GM12878 (cell line): ENCODE results near the gene FGD3. TPM values are rescaled to one million over a fixed set of nuclear protein-coding genes. Genes with fewer than 3 reads are reported as not detected.

ENCODE experiments used
- ATAC-seq: fragments of 200-7000 bp; cut with Tn5 transposase; 3 replicates; pipeline ENCODE4 v1.9.1; 2020; ENCODE audit warnings: mild to moderate bottlenecking, moderate library complexity
- BruUV-seq: library from RNA; stranded (reverse); fragments of 400-500 nt; replicated peaks from 2 replicates; lab custom pipeline; 2021; lab: Mats Ljungman, UMichigan
- CTCF ChIA-PET: fragments of 300-600 bp; sonication (Branson Sonifier 250); formaldehyde crosslinking; extraction: SDS; loops from one replicate; lab custom pipeline; 2021; ENCODE audit warnings: inconsistent platforms; lab: Yijun Ruan, JAX
- POLR2A ChIA-PET: fragments of 350-600 bp; formaldehyde crosslinking; extraction: SDS; loops from one replicate; lab custom pipeline; 2021; ENCODE audit warnings: inconsistent platforms; lab: Charles Lee
- RAD21 ChIA-PET: fragments of 300-600 bp; sonication (Branson Sonifier 250); formaldehyde crosslinking; loops from one replicate; lab custom pipeline; 2023; ENCODE audit warnings: antibody characterized with exemption; ENCODE audit not compliant: unreplicated experiment; lab: Charles Lee
- SMC1A ChIA-PET: fragments of 300-600 bp; sonication (Branson Sonifier 250); formaldehyde crosslinking; loops from one replicate; lab custom pipeline; 2023; ENCODE audit not compliant: unreplicated experiment, uncharacterized antibody; lab: Charles Lee
- DNase-seq: peaks from one replicate; pipeline ENCODE4 v3.0.0-alpha.2; 2011; ENCODE audit warnings: low read depth, low spot score
- FAIRE-seq: peaks from 3 replicates; lab custom pipeline; 2011; peaks lifted over from hg19 to GRCh38; lab: Jason Lieb, UNC
- H2AFZ ChIP-seq: 2 replicates; pipeline ENCODE4 v1.6.0; 2011; ENCODE audit warnings: low read depth, low read length, control low read depth; ENCODE audit not compliant: control insufficient read depth
- H3K27ac ChIP-seq: 2 replicates; pipeline ENCODE4 v1.5.1; 2011; ENCODE audit warnings: control low read depth; ENCODE audit not compliant: control insufficient read depth, insufficient read depth
- H3K27me3 ChIP-seq, 2 experiments: replicated peaks in 1 of 2; 2 replicates each; pipeline versions ENCODE4 v1.6.0 to v1.6.1; 2011; ENCODE audit warnings: low read length in 1 of 2; ENCODE audit not compliant: control insufficient read depth in 2 of 2, insufficient read depth in 2 of 2
- H3K36me3 ChIP-seq, 2 experiments: 2 replicates each; pipeline ENCODE4 v1.5.1; 2011; ENCODE audit warnings: low read length in 1 of 2; ENCODE audit not compliant: control insufficient read depth in 2 of 2, insufficient read depth in 2 of 2
- H3K4me1 ChIP-seq: 2 replicates; pipeline ENCODE4 v1.6.1; 2011; ENCODE audit warnings: mild to moderate bottlenecking, low read length, moderate library complexity, mixed read lengths; ENCODE audit not compliant: control insufficient read depth, insufficient read depth
- H3K4me2 ChIP-seq: 2 replicates; pipeline ENCODE4 v1.6.0; 2011; ENCODE audit warnings: control low read depth; ENCODE audit not compliant: control insufficient read depth, insufficient read depth
- H3K4me3 ChIP-seq: fragments of 200-600 bp; sonication (generic); 2 replicates; pipeline ENCODE4 v1.5.1; 2016
- H3K79me2 ChIP-seq: 2 replicates; pipeline ENCODE4 v1.6.0; 2011; ENCODE audit warnings: low read length; ENCODE audit not compliant: control insufficient read depth, insufficient read depth
- H3K9ac ChIP-seq: 2 replicates; pipeline ENCODE4 v1.8.0; 2011; ENCODE audit warnings: low read length, control low read depth, mixed read lengths; ENCODE audit not compliant: control insufficient read depth, insufficient read depth
- H3K9me3 ChIP-seq: replicated peaks from 3 replicates; pipeline ENCODE4 v1.5.1; 2011; ENCODE audit warnings: mild to moderate bottlenecking, low read length; ENCODE audit not compliant: control insufficient read depth, insufficient read depth
- H4K20me1 ChIP-seq: 2 replicates; pipeline ENCODE4 v1.6.0; 2011; ENCODE audit not compliant: control insufficient read depth, insufficient read depth
- BCL11A ChIP-seq: IDR thresholded peaks from 2 replicates; pipeline ENCODE4 v1.6.1; 2011; ENCODE audit warnings: low read depth, low read length
- BRCA1 ChIP-seq: IDR thresholded peaks from 2 replicates; pipeline ENCODE4 v1.6.1; 2011; ENCODE audit warnings: low read depth, low read length, improper control_type of control experiment
- CBX3 ChIP-seq: fragments of 200-600 bp; sonication (generic); IDR thresholded peaks from 2 replicates; pipeline ENCODE4 v1.6.1; 2016; ENCODE audit warnings: low read depth, borderline replicate concordance
- MXI1 ChIP-seq: fragments of 150-350 bp; IDR thresholded peaks from 2 replicates; pipeline ENCODE4 v1.6.1; 2011; ENCODE audit warnings: low read depth, mild to moderate bottlenecking, inconsistent platforms, low read length, improper control_type of control experiment
- NRF1 ChIP-seq: conservative IDR thresholded peaks from 2 replicates; pipeline ENCODE4 v1.6.1; 2011; ENCODE audit warnings: mild to moderate bottlenecking, low read depth, low read length, improper control_type of control experiment
- PAX8 ChIP-seq: fragments of 450-650 bp; IDR thresholded peaks from 2 replicates; pipeline ENCODE4 v1.6.1; 2017; ENCODE audit warnings: mild to moderate bottlenecking, moderate library complexity
- RFX5 ChIP-seq: IDR thresholded peaks from 2 replicates; pipeline ENCODE4 v1.6.1; 2011; ENCODE audit warnings: low read depth, low read length, improper control_type of control experiment
- ZNF622 ChIP-seq: fragments of 450-650 bp; IDR thresholded peaks from 2 replicates; pipeline ENCODE4 v1.6.1; 2017; ENCODE audit warnings: mild to moderate bottlenecking, inconsistent platforms
- WGBS: methylation state at CpG from one replicate; pipeline ENCODE4 v1.1.6; 2016; ENCODE audit warnings: low lambda C conversion rate; ENCODE audit not compliant: insufficient replicate concordance, insufficient coverage; ENCODE audit errors: missing lambda C conversion rate; 5-methylcytosine and 5-hydroxymethylcytosine counted together
- in situ Hi-C: fragments of 300-500 bp; cut with MboI; formaldehyde crosslinking; loops from 9 replicates; pipeline ENCODE4 v1.14.3; 2018; ENCODE audit warnings: mixed read lengths
- intact Hi-C: fragments of 100-400 bp; cut with micrococcal nuclease; formaldehyde crosslinking; loops from one replicate; pipeline ENCODE4 v1.14.2; 2022; ENCODE audit not compliant: unreplicated experiment
- polyA plus RNA-seq, 11 experiments: library from polyadenylated mRNA; depleted of rRNA in 4 of 11; unstranded in 6 of 11; stranded (reverse) in 5 of 11; fragments of >200 nt; fragmentation: Nextera tagmentation in 4 of 11; fragmentation: Illumina TruSeq in 1 of 11; extraction: Ambion mirVana in 4 of 11; extraction: Trizol in 1 of 11; gene quantifications; 1 replicate in 1 of 11; 2 replicates in 10 of 11; pipeline versions ENCODE4 v1.2.1 to v1.2.3, GENCODE V29; 2011 to 2016; ENCODE audit warnings: inconsistent platforms in 2 of 11, missing spikeins in 2 of 11, low read depth in 1 of 11
- total RNA-seq, 4 experiments: library from RNA; depleted of rRNA in 3 of 4; stranded (reverse); fragments of >200 nt in 3 of 4; fragmentation: Illumina TruSeq in 1 of 4; extraction: Trizol in 1 of 4; gene quantifications; 2 replicates each; pipeline versions ENCODE4 v1.2.1 to v1.2.3, GENCODE V29; 2013 to 2021
- TF ChIP-seq, protein P1 (sequence below): IDR thresholded peaks from 2 replicates; pipeline ENCODE4 v1.6.1; 2011; ENCODE audit warnings: low read depth, mild to moderate bottlenecking, low read length, moderate library complexity, borderline replicate concordance; ENCODE audit errors: extremely low read depth
- TF ChIP-seq, protein P2 (sequence below): fragments of 450-650 bp; IDR thresholded peaks from 2 replicates; pipeline ENCODE4 v1.6.1; 2017; ENCODE audit warnings: low read depth, mild to moderate bottlenecking, moderate library complexity
- TF ChIP-seq, protein P3 (sequence below): fragments of 450-650 bp; IDR thresholded peaks from 2 replicates; pipeline ENCODE4 v1.6.1; 2017; ENCODE audit warnings: antibody characterized with exemption, mild to moderate bottlenecking, moderate library complexity
- TF ChIP-seq, protein P4 (sequence below): IDR thresholded peaks from 2 replicates; pipeline ENCODE4 v1.6.1; 2012; ENCODE audit warnings: improper control_type of control experiment, low read depth, low read length; ENCODE audit not compliant: insufficient replicate concordance

Gene FGD3
- total and polyA plus RNA-seq, 10 of the 15 experiments (the other 5 are each of a cell fraction or from before 2014, with no cell fraction given) = 0.26 to 18.1 (median 12.4) TPM

DNA sequence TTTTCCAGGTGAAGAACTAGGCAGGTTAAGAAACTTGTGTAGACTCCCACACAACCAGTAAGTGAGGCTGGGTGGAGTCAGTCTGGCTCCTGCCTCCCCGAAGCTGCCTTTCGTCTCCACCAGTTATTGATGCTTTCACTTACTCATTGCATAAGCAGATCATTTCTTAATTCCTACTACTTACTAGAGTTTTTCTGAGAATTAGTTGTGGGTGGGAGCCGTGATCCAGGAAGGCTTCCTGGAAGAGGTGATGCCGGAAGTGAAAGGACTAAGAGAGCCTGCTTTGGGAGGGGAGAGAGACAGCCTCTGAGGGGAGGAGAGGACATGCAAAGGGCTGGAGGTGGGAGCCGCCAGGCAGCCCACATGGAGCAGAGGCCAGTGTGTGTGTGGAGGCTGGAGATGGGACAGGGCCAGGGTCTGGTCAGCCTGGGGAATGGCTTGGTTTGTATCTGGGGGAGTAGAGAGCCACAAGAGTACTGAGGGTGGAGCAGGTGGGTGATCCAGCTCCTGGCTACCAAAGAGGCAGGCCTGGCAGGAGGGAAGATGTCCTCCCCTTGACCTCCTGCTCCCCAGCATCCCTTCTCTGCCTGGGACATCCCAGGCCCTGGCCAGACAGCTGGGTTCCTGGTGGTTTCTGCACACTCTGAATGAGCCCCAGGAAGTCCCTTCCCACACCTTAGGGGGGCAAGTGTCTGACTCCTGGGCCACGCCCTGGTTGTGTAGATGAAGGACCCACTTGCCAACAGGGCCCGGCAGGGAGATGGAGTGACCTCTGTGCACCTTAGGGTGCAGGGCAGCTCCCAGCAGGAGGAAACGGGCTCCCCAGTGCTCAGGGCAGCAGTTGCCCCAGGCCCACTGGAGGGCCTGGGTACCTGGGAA is 136.5 kb downstream of the FGD3 start:
- no peak overlapping the region for H3K4me2 ChIP-seq
- no peaks in the 10 kb centered on the region for H4K20me1 ChIP-seq
- ATAC-seq (no peak), DNase-seq (no peak), FAIRE-seq (no peak)
- in situ Hi-C loops (no loop called here), intact Hi-C loops (no loop called here)
- H3K9me3 ChIP-seq = peaks cover 1% of the 10 kb centered on the region; the same call in 2 of the 3 replicates
- H3K27me3 ChIP-seq = no peaks in the 10 kb centered on the region
- ChIA-PET SMC1A (interaction anchor here (0.8 kb wide), 1 partner anchor 16 kb away, joined by 3 read pairs; no protein-coding TSS in a partner anchor), POLR2A (no interaction called here), RAD21 (no interaction called here), CTCF (no interaction called here)
- H2AFZ ChIP-seq = no peak overlapping the region
- 99% methylated on average over 8 of the region's 8 CpGs for WGBS
- H3K4me1 ChIP-seq = peaks cover 3% of the 10 kb centered on the region; the same call in 1 of the 2 replicates
- H3K4me3 ChIP-seq = no peak overlapping the region
- no peak overlapping the region for H3K9ac ChIP-seq
- H3K36me3 ChIP-seq = peaks cover 13 to 21% of the 10 kb centered on the region in 2 experiments
- H3K79me2 ChIP-seq = no peaks in the 10 kb centered on the region
- BruUV-seq = no TSS peak
- H3K27ac ChIP-seq = no peak overlapping the region
- TF ChIP-seq BCL11A (no peak), RFX5 (no peak), NRF1 (no peak), CBX3 (no peak), MXI1 (no peak), PAX8 (no peak), BRCA1 (no peak), ZNF622 (no peak)
- TF ChIP-seq, protein P1, sequence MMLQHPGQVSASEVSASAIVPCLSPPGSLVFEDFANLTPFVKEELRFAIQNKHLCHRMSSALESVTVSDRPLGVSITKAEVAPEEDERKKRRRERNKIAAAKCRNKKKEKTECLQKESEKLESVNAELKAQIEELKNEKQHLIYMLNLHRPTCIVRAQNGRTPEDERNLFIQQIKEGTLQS = no peak
- TF ChIP-seq, protein P2, sequence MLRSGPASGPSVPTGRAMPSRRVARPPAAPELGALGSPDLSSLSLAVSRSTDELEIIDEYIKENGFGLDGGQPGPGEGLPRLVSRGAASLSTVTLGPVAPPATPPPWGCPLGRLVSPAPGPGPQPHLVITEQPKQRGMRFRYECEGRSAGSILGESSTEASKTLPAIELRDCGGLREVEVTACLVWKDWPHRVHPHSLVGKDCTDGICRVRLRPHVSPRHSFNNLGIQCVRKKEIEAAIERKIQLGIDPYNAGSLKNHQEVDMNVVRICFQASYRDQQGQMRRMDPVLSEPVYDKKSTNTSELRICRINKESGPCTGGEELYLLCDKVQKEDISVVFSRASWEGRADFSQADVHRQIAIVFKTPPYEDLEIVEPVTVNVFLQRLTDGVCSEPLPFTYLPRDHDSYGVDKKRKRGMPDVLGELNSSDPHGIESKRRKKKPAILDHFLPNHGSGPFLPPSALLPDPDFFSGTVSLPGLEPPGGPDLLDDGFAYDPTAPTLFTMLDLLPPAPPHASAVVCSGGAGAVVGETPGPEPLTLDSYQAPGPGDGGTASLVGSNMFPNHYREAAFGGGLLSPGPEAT = no peak
- TF ChIP-seq, protein P3, sequence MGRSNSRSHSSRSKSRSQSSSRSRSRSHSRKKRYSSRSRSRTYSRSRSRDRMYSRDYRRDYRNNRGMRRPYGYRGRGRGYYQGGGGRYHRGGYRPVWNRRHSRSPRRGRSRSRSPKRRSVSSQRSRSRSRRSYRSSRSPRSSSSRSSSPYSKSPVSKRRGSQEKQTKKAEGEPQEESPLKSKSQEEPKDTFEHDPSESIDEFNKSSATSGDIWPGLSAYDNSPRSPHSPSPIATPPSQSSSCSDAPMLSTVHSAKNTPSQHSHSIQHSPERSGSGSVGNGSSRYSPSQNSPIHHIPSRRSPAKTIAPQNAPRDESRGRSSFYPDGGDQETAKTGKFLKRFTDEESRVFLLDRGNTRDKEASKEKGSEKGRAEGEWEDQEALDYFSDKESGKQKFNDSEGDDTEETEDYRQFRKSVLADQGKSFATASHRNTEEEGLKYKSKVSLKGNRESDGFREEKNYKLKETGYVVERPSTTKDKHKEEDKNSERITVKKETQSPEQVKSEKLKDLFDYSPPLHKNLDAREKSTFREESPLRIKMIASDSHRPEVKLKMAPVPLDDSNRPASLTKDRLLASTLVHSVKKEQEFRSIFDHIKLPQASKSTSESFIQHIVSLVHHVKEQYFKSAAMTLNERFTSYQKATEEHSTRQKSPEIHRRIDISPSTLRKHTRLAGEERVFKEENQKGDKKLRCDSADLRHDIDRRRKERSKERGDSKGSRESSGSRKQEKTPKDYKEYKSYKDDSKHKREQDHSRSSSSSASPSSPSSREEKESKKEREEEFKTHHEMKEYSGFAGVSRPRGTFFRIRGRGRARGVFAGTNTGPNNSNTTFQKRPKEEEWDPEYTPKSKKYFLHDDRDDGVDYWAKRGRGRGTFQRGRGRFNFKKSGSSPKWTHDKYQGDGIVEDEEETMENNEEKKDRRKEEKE = no peak
- TF ChIP-seq, protein P4, sequence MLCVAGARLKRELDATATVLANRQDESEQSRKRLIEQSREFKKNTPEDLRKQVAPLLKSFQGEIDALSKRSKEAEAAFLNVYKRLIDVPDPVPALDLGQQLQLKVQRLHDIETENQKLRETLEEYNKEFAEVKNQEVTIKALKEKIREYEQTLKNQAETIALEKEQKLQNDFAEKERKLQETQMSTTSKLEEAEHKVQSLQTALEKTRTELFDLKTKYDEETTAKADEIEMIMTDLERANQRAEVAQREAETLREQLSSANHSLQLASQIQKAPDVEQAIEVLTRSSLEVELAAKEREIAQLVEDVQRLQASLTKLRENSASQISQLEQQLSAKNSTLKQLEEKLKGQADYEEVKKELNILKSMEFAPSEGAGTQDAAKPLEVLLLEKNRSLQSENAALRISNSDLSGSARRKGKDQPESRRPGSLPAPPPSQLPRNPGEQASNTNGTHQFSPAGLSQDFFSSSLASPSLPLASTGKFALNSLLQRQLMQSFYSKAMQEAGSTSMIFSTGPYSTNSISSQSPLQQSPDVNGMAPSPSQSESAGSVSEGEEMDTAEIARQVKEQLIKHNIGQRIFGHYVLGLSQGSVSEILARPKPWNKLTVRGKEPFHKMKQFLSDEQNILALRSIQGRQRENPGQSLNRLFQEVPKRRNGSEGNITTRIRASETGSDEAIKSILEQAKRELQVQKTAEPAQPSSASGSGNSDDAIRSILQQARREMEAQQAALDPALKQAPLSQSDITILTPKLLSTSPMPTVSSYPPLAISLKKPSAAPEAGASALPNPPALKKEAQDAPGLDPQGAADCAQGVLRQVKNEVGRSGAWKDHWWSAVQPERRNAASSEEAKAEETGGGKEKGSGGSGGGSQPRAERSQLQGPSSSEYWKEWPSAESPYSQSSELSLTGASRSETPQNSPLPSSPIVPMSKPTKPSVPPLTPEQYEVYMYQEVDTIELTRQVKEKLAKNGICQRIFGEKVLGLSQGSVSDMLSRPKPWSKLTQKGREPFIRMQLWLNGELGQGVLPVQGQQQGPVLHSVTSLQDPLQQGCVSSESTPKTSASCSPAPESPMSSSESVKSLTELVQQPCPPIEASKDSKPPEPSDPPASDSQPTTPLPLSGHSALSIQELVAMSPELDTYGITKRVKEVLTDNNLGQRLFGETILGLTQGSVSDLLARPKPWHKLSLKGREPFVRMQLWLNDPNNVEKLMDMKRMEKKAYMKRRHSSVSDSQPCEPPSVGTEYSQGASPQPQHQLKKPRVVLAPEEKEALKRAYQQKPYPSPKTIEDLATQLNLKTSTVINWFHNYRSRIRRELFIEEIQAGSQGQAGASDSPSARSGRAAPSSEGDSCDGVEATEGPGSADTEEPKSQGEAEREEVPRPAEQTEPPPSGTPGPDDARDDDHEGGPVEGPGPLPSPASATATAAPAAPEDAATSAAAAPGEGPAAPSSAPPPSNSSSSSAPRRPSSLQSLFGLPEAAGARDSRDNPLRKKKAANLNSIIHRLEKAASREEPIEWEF = no peak
